HG03025 (cell line): ENCODE data around the gene MYO1D.

Source experiments
- ATAC-seq: cut with Tn5 transposase; IDR thresholded peaks from one replicate; pipeline ENCODE4 v1.9.1; 2021; ENCODE audit warnings: mild to moderate bottlenecking, moderate library complexity; ENCODE audit not compliant: unreplicated experiment, low FRiP score

Gene MYO1D

DNA sequence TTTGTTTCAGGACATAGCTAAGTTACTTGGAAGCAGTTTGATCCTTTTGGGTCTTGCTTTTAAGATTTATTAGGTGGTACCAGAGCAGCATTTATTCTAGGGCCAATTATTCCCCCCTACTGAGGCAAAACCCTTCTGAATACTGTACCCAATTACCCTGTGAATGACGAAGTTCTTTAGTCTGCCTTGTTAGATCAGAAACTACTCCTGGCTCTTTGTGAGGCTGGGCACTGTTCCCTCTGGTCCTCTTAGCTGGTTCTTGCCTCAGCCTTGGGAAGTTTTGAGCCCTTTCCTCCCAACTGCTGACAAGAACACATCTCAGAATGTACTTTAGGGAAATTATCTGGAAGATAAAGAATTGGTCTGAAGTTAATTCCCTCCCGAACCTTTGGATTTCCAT is 274.5 kb downstream of the MYO1D start:
- no peak for ATAC-seq

DNA sequence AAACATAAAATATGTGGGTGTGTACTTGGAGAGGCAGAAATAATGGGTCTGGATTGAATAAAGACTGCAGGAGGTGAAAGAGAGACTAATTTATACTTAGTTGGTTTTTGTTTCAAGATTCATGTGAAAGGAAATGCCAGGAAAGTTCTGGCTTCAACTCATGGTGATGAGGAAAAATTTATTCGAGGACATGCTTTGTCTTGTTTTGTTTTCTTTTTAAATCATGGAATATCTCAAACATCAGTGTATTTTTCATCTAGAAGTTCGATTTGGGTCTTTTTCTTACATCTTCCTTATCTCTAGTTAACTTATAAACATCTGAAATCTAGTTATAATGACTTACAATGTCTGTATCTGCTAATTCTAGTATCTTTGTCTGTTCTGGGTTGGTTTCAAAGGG is 275.1 kb downstream of the MYO1D start:
- ATAC-seq, result no peak

DNA sequence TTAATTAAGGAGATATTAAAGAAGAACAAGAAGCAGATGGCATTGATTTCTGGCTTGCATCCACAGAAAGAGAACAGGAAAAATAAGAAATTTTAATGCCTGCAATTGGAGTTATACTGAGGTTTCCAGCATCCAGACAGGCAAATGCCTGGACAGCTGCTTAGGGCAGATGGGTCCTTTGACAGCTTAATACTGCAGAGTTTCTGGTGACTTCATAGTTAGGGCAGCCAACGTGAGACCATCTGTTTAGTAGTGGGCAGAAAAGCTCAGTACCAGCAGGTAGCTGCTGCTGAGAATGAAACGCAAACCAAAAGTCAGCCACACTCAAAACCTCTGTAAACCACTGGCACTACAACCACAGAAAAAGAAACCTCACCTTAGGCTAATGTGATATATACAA is 280.3 kb downstream of the MYO1D start:
- ATAC-seq, result no peak

DNA sequence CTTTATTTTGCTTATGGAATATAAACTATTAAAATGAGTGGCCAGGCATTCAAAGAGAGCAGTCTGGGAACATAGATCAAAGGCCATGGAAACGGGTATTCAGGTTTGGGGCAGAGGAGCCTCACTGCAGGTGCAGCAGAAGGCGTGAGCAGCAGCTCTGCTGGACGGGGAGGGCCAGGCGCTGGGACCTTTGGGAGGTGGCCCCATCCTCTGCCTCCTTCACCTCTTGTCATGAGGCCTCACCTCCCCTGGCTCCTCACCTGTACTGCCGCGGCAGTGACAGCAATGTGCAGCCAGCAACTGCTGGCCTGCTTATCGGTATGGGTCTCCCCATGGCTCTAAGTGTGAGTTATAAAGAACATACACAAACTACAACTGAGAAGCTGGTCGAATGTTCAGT is 280.7 kb downstream of the MYO1D start:
- no peak for ATAC-seq

DNA sequence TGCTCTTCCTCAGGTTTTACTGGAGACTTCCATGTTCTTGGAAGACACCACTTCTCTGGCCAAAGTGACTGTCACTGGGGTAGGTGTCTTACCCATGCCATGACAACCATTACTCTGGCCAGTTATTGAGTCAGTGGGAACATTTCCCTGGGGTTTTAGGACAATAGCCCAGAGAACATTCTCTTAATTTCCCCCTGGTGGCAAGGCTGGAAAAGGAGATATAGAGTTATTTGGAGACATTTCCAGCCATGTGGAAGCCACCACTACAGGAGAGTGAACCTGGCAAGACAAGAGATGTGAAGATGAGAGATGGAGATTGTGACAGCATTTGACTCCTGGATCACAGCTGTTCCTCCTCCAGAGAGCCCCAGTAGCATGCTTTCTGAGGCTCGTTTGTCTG is 283.9 kb downstream of the MYO1D start:
- no peak for ATAC-seq

DNA sequence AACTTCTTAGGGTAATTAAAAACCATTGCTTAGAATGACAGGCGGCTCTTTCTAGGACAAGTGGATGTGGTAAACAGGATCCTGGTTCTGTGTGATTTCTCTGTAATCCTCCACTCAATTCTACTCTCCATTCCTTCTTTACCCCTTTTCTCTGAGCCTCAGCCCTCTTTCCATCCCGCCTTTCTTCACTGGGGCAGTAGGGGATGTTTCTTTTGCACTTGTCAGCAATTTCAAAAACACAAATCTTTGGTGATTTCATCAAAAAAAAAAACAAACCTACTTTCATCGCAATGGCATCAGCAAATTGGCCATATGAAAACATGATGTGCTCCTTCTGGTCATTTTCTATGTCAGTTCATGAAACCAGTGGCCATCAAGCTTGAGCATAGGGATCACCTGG is 285.5 kb downstream of the MYO1D start:
- no peak for ATAC-seq

DNA sequence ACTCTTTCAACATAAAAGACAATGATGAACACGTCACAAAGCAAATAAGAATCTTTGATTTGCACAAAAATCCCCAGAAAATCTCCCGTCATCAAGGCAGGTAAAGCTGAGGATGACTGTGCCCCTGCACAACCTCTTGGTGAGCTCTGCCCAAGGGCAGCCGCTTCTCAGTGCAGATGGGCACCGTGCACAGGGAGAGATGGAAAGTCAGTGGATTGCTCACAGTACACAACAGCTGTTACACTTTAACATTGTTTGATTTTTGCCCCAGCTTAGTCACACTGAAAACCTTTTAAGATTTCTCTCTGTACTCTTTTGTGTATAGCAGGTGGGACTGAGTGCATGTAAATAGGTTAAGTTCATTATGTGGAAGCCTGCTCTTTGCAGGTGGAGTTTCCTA is 285.9 kb downstream of the MYO1D start:
- ATAC-seq, result no peak

DNA sequence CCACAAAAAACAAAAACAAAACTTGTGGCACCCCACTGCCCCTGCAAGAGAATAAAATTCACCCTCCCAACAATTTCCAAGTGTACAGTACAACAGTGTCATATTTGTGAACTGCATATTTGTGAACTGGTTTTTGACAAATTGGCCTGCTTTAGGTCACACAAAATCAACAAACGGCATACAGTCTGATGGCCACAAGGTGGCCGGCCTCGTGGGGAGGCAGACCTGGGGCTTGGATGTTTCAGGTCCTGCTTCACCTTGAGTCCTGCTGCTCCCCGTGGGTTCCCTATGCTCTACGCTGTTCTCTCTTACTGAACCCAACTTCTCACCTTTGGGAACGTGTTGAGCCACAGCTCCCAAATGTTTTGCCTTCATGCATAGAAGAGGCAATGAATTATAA is 287.9 kb downstream of the MYO1D start:
- no peak for ATAC-seq

DNA sequence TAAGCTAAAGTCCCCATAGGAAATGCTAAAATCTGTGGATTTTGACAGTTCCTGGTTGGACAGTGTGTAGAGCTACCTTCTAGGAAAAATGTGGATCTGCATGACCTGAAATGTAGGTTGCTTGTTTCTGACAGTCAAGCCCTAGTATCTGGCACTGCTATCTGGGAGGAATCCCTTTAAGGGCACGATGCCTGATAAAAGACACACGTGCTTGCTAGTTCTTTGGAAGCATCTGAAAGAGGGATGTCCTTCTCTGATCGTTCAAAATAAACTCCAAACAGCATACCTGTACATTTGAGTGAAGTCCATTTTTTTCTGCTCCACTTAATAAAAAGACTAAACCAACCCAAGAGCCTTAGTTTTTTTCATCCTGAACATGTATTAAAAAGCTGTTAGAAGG is 288.8 kb downstream of the MYO1D start:
- no peak for ATAC-seq

DNA sequence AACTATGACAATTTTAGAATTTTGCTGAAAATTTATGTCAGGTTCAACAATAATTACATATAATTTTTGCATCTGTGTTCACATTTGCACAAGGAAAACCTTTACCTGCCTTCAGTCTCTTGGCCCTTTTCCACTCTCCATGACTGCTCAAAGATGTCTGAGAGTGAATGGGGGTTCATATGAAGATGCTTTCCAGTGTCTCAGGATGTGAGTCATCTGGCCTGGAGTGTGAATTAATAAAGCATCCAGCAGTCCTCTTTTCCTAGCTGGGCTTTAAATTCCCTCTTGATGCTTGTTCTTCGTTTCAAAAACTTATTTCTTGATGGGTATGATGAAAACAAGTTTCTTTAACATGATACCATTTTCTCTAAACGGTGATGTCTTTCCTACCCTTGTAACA is 290.3 kb downstream of the MYO1D start:
- ATAC-seq, result no peak

DNA sequence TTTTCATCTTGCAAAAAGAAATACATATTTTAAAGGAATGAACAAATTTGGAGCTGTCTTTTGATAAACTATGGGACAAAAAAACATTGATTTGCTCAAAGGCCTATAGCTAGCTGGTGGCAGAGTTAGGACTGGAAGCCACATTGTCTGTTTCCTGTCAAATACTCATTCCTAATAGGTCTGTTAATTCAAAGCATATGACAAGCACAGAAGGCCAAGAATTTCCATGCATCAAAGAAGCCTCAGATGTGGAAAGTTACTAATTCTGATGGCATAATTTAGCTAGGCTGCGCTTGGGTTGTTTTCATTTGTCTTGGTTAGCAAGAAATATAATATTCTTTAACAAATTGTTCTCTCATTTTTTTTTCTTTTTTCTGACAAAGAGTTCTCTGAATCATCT is 292.1 kb downstream of the MYO1D start:
- no peak for ATAC-seq

DNA sequence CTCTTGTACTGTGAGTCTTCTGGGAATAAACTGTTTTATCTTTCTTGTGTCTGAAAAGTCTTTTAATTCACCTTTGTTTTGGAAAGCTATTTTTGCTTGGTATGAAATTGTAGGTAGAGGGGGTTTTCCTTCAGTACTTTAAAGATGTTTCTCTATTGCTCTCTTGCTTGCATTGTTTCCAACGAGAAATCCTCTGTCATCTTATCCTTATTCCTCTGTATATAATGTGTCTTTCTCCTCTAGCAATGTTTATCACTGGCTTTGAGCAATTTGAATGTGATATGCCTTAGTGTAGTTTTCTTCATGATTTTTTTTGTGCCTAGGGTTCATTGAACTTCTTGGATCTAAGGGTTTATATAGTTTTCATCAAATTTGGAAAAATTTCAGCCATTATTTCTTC is 293.9 kb downstream of the MYO1D start:
- ATAC-seq, result no peak

DNA sequence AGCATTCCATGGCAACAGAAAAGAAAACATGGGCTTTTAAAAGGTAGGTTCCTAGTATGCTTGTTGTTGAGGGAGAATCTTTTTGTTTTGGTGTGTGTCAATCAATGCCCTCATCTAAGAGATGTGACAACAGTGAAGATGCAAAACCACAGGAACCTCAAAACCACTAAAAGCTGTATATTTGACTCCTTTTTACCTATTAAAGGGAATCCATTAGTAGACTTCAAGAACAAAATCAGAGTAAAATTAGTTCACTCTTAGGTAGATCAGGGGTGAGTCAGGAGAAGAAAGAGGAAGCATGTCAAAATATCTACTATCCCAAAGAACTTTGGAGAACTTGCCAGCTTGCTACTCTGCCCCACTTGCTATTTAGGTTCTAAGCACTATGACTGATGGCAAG is 301.1 kb downstream of the MYO1D start:
- no peak for ATAC-seq

DNA sequence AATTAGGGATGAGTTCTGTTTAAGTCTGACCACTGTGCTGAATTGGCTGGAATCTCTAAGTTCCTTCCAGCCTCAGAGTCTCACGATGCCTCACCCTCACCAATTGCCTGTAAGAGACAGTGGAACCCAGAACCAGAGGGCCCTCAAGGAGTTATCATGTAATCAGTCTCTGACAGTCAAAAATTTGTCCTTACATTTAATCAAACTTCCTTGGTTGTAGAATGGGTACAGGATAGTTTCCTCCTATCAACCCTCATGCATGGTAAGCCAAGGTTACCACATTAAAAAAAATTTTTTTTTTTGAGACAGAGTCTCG is 306.9 kb downstream of the MYO1D start:
- ATAC-seq, result no peak

DNA sequence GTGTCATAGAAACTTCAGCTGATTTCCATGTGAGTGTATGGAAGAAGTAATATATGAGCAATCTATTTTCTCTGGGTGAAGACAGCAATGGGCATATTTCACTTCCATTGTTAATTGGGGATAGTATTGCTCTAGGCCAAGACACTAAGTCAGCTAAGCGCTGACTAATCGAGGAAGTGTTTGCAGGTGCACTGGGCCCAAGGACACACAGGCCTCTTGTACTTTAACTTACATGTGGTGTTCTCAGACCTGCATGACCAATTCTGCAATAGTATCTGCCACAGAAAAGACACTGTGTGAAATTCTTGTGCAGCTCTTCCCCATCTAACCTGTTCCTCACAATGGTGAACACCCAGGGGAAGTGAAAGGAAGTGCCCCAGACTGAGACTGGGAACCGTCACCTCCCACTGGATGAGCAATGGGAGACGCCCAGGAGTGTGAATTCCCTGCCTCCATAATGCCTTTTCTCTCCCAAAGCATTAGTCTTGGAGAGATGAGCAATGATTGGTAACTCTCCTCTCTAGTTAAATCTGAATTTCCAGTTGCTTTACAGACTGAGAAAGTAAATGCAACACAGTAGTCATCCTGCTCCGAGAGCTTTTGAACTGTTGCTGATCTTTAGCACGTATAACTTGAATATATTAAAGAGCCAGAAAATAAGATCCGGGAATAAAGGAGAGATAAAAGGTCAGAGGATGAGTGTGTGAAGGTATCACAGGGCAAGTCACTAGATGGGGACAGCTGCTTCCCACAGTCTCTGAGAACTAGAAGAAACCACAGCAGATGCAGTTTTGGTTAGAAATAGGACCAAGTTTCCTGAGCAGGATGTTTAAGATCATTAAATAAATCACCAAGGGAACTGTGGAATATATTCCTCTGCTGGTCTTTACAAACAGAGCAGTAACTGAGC is 307.5 kb downstream of the MYO1D start:
- ATAC-seq, result no peak

DNA sequence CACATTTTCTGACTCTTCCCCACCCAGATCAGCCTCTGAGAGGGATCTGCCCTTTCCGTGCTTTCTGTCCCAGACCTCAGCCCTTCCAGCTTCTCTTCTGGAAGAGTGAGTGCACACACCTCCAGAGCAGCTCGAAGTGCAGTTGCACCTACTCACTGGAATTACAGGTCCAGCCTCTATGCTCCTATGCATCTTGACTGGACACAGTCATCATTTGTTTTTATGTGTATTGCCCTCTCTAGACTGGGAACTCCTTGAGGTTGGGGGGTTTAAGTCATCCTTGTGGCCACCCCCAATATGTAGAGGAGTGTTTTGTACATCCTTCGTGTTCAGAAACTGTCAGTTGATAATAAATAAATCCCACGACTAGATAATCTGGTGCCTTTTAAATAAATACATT is 308.2 kb downstream of the MYO1D start:
- ATAC-seq, result no peak

DNA sequence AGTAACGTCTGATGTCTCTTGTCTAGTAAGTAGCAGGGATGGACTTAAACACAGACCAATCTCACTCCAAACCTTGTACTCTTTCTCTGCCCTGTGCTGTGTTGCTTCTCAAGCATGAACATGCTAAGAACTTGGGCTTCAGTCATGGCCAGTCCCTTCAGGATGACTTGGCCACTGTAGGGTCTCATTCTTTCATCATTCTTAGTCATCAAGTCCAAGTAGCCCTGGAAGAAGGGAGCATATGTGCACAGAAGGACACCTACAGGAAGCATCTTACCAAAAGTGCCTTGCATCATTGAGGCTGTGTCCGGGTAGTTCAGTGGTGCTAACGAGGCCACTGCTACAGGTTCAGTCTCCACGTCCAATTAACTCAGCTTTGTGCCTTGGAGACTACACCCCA is 309.4 kb downstream of the MYO1D start:
- no peak for ATAC-seq

DNA sequence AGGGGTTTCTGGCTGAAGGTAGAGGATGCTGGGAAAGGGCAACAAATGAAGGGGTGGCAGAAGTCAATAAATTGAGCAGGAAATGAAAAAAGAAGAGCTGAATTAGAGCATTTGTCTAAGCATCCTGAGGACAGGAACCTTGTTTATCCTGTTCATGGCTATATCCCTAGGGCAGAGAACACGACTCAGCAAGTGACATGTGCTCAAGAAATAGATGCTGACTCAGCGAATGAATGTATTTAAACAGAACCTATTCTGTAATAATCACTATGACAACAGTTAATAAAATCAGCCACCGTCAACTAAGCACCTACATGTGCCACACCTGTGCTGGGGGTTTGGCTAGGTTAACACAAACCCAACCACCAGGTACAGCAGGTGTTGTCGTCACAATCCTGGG is 309.8 kb downstream of the MYO1D start:
- ATAC-seq, result no peak

DNA sequence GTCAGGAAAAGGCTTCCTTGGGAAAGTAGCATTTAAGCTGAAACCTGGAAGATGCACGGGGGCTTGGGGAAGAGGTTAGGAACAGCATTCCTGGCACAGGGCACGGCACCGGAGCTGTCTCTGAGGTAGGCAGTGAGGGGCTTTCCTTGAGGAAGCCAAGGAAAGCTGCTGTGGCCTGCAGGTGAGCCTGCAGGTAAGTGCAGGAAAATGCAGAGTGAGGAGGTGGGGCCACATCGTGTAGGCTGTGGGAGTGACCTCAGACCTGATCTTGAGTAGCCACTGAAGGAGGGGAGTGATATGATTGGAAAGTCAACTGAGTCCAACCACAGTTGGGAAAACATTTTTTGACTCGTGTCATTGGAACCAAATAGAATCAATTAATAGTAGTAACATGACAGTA is 310.6 kb downstream of the MYO1D start:
- ATAC-seq, result no peak

DNA sequence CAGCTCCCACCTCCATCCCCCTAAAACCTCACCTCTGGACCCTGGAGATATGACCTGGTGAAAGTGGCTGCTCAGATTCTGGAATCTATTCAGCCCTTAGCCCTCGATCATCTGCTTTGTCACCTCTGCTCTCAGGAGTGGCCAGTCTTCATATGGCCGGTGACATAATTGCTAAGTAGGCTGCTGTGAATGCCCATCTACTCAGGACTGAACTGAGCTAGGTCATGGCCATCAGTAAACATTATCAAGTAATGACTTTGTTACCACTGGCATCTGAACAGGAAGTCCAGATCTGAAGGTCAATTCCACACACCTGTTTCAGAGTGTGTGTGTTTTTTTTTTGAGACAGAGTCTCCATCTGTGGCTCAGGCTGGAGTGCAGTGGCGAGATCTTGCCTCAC is 311.5 kb downstream of the MYO1D start:
- ATAC-seq, result no peak

DNA sequence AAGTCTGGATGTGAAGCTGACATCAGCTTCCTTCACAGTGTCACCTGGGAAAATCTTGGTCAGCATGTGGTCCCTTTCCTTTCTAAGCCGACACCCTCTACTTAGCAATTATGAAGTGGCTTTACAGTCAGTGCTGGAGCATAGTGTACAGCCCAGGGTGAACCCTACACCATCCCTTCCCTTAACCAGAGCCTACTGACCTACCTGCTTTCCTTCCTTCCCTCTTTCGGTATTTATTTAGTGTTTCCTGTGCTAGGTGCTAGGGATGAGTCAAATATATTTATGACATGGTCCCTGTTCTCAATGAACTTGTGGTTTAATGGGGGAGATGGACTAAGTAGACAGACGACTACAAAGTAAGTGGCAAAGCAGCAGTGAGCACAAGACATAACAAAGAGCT is 312.6 kb downstream of the MYO1D start:
- ATAC-seq, result no peak

DNA sequence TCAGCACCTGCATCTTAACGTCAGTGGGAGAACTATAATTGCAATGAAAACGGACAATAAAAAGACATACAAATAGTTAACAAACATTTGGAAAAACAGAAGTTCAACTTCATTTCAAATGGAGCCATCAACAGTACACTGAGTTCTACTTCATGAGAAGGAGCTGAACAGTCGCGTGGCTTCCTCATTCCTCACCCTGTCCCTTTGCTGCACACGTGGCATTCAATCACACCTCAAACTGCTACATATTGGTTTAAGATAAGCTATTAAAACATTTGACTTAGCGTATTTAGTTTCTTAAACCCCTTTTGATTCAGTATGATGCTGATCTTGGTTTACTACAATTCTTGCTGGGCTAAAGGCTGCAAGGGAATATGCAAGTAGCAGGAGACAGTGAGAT is 313.3 kb downstream of the MYO1D start:
- ATAC-seq, result no peak
